GM19455 (cell line): ENCODE results near the gene HOXD10.

ENCODE experiments used
- ATAC-seq: cut with Tn5 transposase; IDR thresholded peaks from one replicate; pipeline ENCODE4 v1.9.1; 2021; ENCODE audit not compliant: unreplicated experiment

The HOXD10 gene

GRCh38 chr2:176115883-176116813 lies at the start of gene HOXD10:
Gene HOXD10 (plus strand): TSS chr2:176116778. CDS start chr2:176116834, 56 bp downstream.
- ATAC-seq: no peak

GRCh38 chr2:176067589-176068418 lies 48.8 kb upstream of the HOXD10 start:
- no peak for ATAC-seq

- ATAC-seq: no peak
Observed at GRCh38 chr2:176068419-176068832, 48.2 kb upstream of the HOXD10 start.

GRCh38 chr2:176071330-176072291 lies 45.0 kb upstream of the HOXD10 start:
- ATAC-seq: no peak

- ATAC-seq: no peak
Observed at GRCh38 chr2:176072292-176072669, 44.3 kb upstream of the HOXD10 start.

- no peak for ATAC-seq
Observed at GRCh38 chr2:176072951-176073904, 43.4 kb upstream of the HOXD10 start.

- ATAC-seq: no peak
Observed at GRCh38 chr2:176074919-176075425, 41.6 kb upstream of the HOXD10 start.

GRCh38 chr2:176075481-176075880 lies 41.1 kb upstream of the HOXD10 start:
- ATAC-seq: no peak

- ATAC-seq: no peak
Observed at GRCh38 chr2:176076063-176076462, 40.5 kb upstream of the HOXD10 start.

- no peak for ATAC-seq
Observed at GRCh38 chr2:176076796-176077195, 39.8 kb upstream of the HOXD10 start.

GRCh38 chr2:176078541-176079284 lies 37.9 kb upstream of the HOXD10 start:
- ATAC-seq: no peak

- ATAC-seq: no peak
Observed at GRCh38 chr2:176079285-176079830, 37.2 kb upstream of the HOXD10 start.

GRCh38 chr2:176079831-176080539 lies 36.6 kb upstream of the HOXD10 start:
- ATAC-seq: no peak

- ATAC-seq: no peak
Observed at GRCh38 chr2:176080540-176081375, 35.8 kb upstream of the HOXD10 start.

GRCh38 chr2:176081376-176081836 lies 35.2 kb upstream of the HOXD10 start:
- ATAC-seq: no peak

GRCh38 chr2:176081837-176082524 lies 34.6 kb upstream of the HOXD10 start:
- ATAC-seq: no peak
